K562 (cell line): Measurements from ENCODE around the gene NACC1. TPM values are rescaled to one million over a fixed set of nuclear protein-coding genes. Genes with fewer than 3 reads are reported as not detected.
"Not testable (repeated sequence)": the region's sequence is repeated elsewhere in the genome, so short reads cannot be mapped to it uniquely, and the experiment has no call there.

Experiments
- ATAC-seq: fragments of 200-7000 bp; cut with Tn5 transposase; 3 replicates; pipeline ENCODE4 v1.9.1; 2020; ENCODE audit warnings: moderate library complexity
- BruUV-seq: library from RNA; stranded (reverse); fragments of 400-500 nt; replicated peaks from 2 replicates; lab custom pipeline; 2021; lab: Mats Ljungman, UMichigan
- CTCF ChIA-PET: fragments of 300-600 bp; formaldehyde crosslinking; extraction: SDS; loops from one replicate; lab custom pipeline; 2021; ENCODE audit warnings: low intra/inter-chr PET ratio; lab: Yijun Ruan, JAX
- POLR2A ChIA-PET: fragments of 300-600, 350-650 bp; sonication (Branson Sonifier 250); formaldehyde crosslinking; extraction: SDS; loops from one replicate; lab custom pipeline; 2021; ENCODE audit warnings: antibody characterized with exemption, inconsistent platforms; lab: Yijun Ruan, JAX
- DNase-seq, 4 experiments: peaks; one replicate each; pipeline versions ENCODE4 v3.0.0 to v3.0.0-alpha.2; 2011 to 2018; ENCODE audit warnings: low spot score in 3 of 4, mixed read lengths in 3 of 4; ENCODE audit errors: extremely low read depth in 1 of 4
- FAIRE-seq: peaks from 2 replicates; lab custom pipeline; 2011; peaks lifted over from hg19 to GRCh38; lab: Jason Lieb, UNC
- H2AFZ ChIP-seq: 2 replicates; pipeline ENCODE4 v1.6.0; 2011; ENCODE audit warnings: low read depth, low read length, control low read depth, inconsistent platforms
- H3K27ac ChIP-seq: fragments of 200-600 bp; 3 replicates; pipeline ENCODE4 v1.8.0; 2011; ENCODE audit warnings: low read depth, mild to moderate bottlenecking, control low read depth, inconsistent platforms, low read length, moderate library complexity, mixed read lengths; ENCODE audit errors: extremely low read depth
- H3K27me3 ChIP-seq, 2 experiments: fragments of 300-600 bp in 1 of 2; 2 replicates in 1 of 2; 3 replicates in 1 of 2; pipeline versions ENCODE4 v1.6.0 to v1.8.0; 2011; ENCODE audit warnings: inconsistent platforms in 2 of 2, low read length in 2 of 2, mild to moderate bottlenecking in 1 of 2, mixed read lengths in 1 of 2, moderate library complexity in 1 of 2; ENCODE audit not compliant: control insufficient read depth in 2 of 2, insufficient read depth in 2 of 2
- H3K36me3 ChIP-seq: fragments of 300-600 bp; 3 replicates; pipeline ENCODE4 v1.8.0; 2011; ENCODE audit warnings: mild to moderate bottlenecking, low read length, inconsistent platforms; ENCODE audit not compliant: control insufficient read depth, insufficient read depth
- H3K4me1 ChIP-seq, 2 experiments: fragments of 200-600 bp in 1 of 2; replicated peaks in 1 of 2; 2 replicates in 1 of 2; 3 replicates in 1 of 2; pipeline versions ENCODE4 v1.5.1 to v1.8.0; 2011; ENCODE audit warnings: inconsistent platforms in 2 of 2, low read length in 2 of 2, mild to moderate bottlenecking in 1 of 2, mixed read lengths in 1 of 2, moderate library complexity in 1 of 2; ENCODE audit not compliant: control insufficient read depth in 2 of 2, insufficient read depth in 2 of 2
- H3K4me2 ChIP-seq: 2 replicates; pipeline ENCODE4 v1.6.1; 2011; ENCODE audit warnings: low read length, control low read depth, inconsistent platforms, mixed read lengths; ENCODE audit not compliant: insufficient read depth
- H3K4me3 ChIP-seq: fragments of 200-600 bp; sonication (generic), shearing (Covaris generic); 2 replicates; pipeline ENCODE4 v1.5.1; 2016; ENCODE audit warnings: control low read depth, inconsistent platforms
- H3K79me2 ChIP-seq: fragments of 200-600 bp; 3 replicates; pipeline ENCODE4 v1.8.0; 2011; ENCODE audit warnings: low read length, inconsistent platforms; ENCODE audit not compliant: control insufficient read depth, insufficient read depth
- H3K9ac ChIP-seq, 2 experiments: 2 replicates each; pipeline versions ENCODE4 v1.6.0 to v1.6.1; 2011; ENCODE audit warnings: low read depth in 2 of 2, low read length in 2 of 2, control low read depth in 1 of 2, inconsistent platforms in 1 of 2, mild to moderate bottlenecking in 1 of 2, mixed read lengths in 1 of 2; ENCODE audit not compliant: insufficient read depth in 1 of 2
- H3K9me1 ChIP-seq: one replicate; pipeline ENCODE4 v1.6.0; 2011; ENCODE audit warnings: inconsistent platforms, mild to moderate bottlenecking, low read length, moderate library complexity; ENCODE audit not compliant: control insufficient read depth, insufficient read depth
- H3K9me3 ChIP-seq: replicated peaks from 2 replicates; pipeline ENCODE4 v1.5.1; 2011; ENCODE audit warnings: low read depth, low read length, inconsistent platforms; ENCODE audit not compliant: control insufficient read depth, insufficient read depth
- H4K20me1 ChIP-seq: replicated peaks from 2 replicates; pipeline ENCODE4 v1.6.1; 2011; ENCODE audit warnings: low read length, inconsistent platforms, mixed read lengths; ENCODE audit not compliant: control insufficient read depth, insufficient read depth
- BCOR ChIP-seq: fragments of 450-650 bp; IDR thresholded peaks from 2 replicates; pipeline ENCODE4 v1.6.1; 2016
- KDM1A ChIP-seq, 2 experiments: fragments of 450-650 bp; IDR thresholded peaks; 2 replicates each; pipeline ENCODE4 v1.6.1; 2016; ENCODE audit warnings: mild to moderate bottlenecking in 2 of 2
- ZNF121 ChIP-seq: sonication (generic); formaldehyde crosslinking; conservative IDR thresholded peaks from 2 replicates; pipeline ENCODE4 v1.8.0; 2022; ENCODE audit warnings: missing genetic modification reagents
- WGBS: fragments of 100-300 bp; shearing (Covaris generic); methylation state at CpG from one replicate; pipeline ENCODE4 v1.1.6; 2016; ENCODE audit warnings: low coverage, mixed read lengths; ENCODE audit not compliant: insufficient coverage; ENCODE audit errors: missing lambda C conversion rate; 5-methylcytosine and 5-hydroxymethylcytosine counted together
- in situ Hi-C: fragments of 300-500 bp; cut with MboI; formaldehyde crosslinking; loops from 4 replicates; pipeline ENCODE4 v1.15.0; 2018; ENCODE audit warnings: inconsistent platforms, mixed read lengths
- intact Hi-C: fragments of 100-400 bp; cut with micrococcal nuclease; formaldehyde crosslinking; loops from 2 replicates; pipeline ENCODE4 v1.14.2; 2022
- polyA plus RNA-seq, 8 experiments: library from polyadenylated mRNA; depleted of rRNA in 4 of 8; stranded (reverse) in 5 of 8; unstranded in 3 of 8; fragments of >200 nt; fragmentation: Nextera tagmentation in 2 of 8; fragmentation: Illumina TruSeq in 1 of 8; extraction: Ambion mirVana in 2 of 8; extraction: Trizol in 1 of 8; gene quantifications; 2 replicates each; pipeline versions ENCODE4 v1.2.1 to v1.2.3, GENCODE V29; 2011 to 2014; ENCODE audit warnings: inconsistent platforms in 1 of 8, missing spikeins in 1 of 8
- total RNA-seq, 7 experiments: library from RNA; depleted of rRNA in 6 of 7; stranded (reverse); fragments of >200 nt in 6 of 7; fragmentation: Illumina TruSeq in 2 of 7; extraction: Trizol in 2 of 7; gene quantifications; 2 replicates each; pipeline versions ENCODE4 v1.2.1 to v1.2.3, GENCODE V29; 2011 to 2021; ENCODE audit warnings: low replicate concordance in 1 of 7

NACC1 gene
- total and polyA plus RNA-seq, 9 of the 15 experiments (the other 6 are each of a cell fraction or from before 2014, with no cell fraction given), result 0.04 to 96.6 (median 25.8) TPM

DNA sequence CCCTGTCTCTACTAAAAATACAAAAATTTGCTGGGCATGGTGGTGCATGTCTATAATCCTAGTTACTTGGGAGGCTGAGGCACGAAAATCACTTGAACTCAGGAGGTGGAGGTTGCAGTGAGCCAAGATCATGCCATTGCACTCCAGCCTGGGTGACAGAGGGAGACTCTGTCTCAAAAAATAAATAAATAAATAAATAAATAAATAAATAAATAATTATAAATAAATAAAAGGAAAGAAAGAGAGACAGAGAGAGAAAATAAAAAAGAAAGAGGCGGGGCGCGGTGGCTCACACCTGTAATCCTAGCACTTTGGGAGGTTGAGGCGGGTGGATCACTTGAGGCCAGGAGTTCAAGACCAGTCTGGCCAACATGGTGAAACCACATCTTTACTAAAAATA is 59.5 kb downstream of the NACC1 start:
- FAIRE-seq, H3K9me1 ChIP-seq, DNase-seq, H2AFZ ChIP-seq, H3K27ac ChIP-seq, H3K4me3 ChIP-seq, intact Hi-C loops, BruUV-seq, CTCF ChIA-PET, H3K27me3 ChIP-seq, H3K9me3 ChIP-seq, H3K4me2 ChIP-seq, H3K79me2 ChIP-seq, ATAC-seq, H4K20me1 ChIP-seq, H3K36me3 ChIP-seq, in situ Hi-C loops, H3K9ac ChIP-seq: not testable (repeated sequence)
- WGBS, result 83% methylated on average over 4 of the region's 5 CpGs
- POLR2A ChIA-PET, result interaction anchor here (0.6 to 2.1 kb wide), 3 partner anchors 22 to 659 kb away, joined by 3 to 8 read pairs (median 5); no protein-coding TSS in a partner anchor
- peaks cover 1 to 14% of the 10 kb centered on the region in 2 experiments; a peak in 3 of 5 replicates for H3K4me1 ChIP-seq

DNA sequence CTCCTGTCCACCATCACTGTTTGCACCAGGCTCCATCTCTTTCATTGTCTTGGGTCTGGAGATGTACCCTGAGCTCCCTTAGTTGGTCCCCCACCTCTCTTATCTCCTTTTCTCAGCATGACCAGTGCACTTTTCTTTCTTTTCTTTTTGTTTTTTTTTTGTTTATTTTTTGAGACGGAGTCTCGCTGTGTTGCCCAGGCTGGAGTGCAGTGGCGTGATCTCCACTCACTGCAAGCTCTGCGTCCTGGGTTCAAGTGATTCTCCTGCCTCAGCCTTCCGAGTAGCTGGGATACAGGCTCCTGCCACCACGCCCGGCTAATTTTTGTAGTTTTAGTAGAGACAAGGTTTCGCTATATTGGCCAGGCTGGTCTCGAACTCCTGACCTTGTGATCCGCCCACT is 60.2 kb downstream of the NACC1 start:
- TF ChIP-seq KDM1A (IDR thresholded peaks at IDR 0.05) (0 out of 4 replicates have a peak, but pooled peaks of 1 of the 2 experiments have one; percentile 20), BCOR (peak; percentile 64), ZNF121 (CRISPR knock-in tag) (peak; percentile 79)
- TF ChIP-seq, all 486 proteins: peak for 3; not testable (repeated sequence) for 483
- H3K27ac ChIP-seq, H3K4me2 ChIP-seq, H3K9me3 ChIP-seq, intact Hi-C loops, H3K27me3 ChIP-seq, FAIRE-seq, H2AFZ ChIP-seq, ATAC-seq, CTCF ChIA-PET, H4K20me1 ChIP-seq, H3K79me2 ChIP-seq, H3K9me1 ChIP-seq, H3K9ac ChIP-seq, in situ Hi-C loops, H3K4me3 ChIP-seq, H3K36me3 ChIP-seq, BruUV-seq: not testable (repeated sequence)
- 71% methylated on average over 5 of the region's 10 CpGs for WGBS
- peak in 1 of 4 experiments; percentile 25 for DNase-seq
- POLR2A ChIA-PET, result interaction anchor here (0.6 kb wide), 2 partner anchors 14 to 390 kb away, joined by 3 to 5 read pairs; no protein-coding TSS in a partner anchor
- peaks cover 0 to 12% of the 10 kb centered on the region in 2 experiments; a peak in 3 of 5 replicates for H3K4me1 ChIP-seq
